Coronary artery (tissue), 2 donors: Measurements from ENCODE around the gene FBXW9.
"Not testable (repeated sequence)": the region's sequence is repeated elsewhere in the genome, so short reads cannot be mapped to it uniquely, and the experiment has no call there.

Source experiments
- DNase-seq: peaks from one replicate; pipeline ENCODE4 v3.0.0-alpha.2; 2017; ENCODE audit warnings: low spot score
- H3K27ac ChIP-seq, 2 donors: fragments of 200-600 bp; sonication (generic); one replicate each; pipeline ENCODE4 v1.5.1; 2016 to 2019
- H3K4me3 ChIP-seq: fragments of 200-600 bp; sonication (generic); 2 replicates; pipeline ENCODE4 v1.5.1; 2016; ENCODE audit warnings: mild to moderate bottlenecking, moderate library complexity
- CTCF ChIP-seq: fragments of 200-600 bp; sonication (generic); IDR thresholded peaks from one replicate; pipeline ENCODE4 v1.5.1; 2019; ENCODE audit warnings: antibody characterized with exemption

Gene FBXW9

GRCh38 chr19:12648088-12648487, 48.3 kb downstream of the FBXW9 start:
- TF ChIP-seq CTCF, result no peak

GRCh38 chr19:12647490-12648071, 48.9 kb downstream of the FBXW9 start:
- TF ChIP-seq CTCF, result no peak
- peak overlapping the region in 1 of 2 donors; percentile 31 for H3K27ac ChIP-seq
- peak overlapping the region; percentile 65 for H3K4me3 ChIP-seq
- no peak for DNase-seq

More at GRCh38 chr19:12648088-12648487, 48.3 kb downstream of the FBXW9 start:
- Histone ChIP-seq H3K4me3 (peak overlapping the region; percentile 65), H3K27ac (no peak overlapping the region)
- no peak for DNase-seq

- H3K27ac ChIP-seq, result no peak overlapping the region
- no peak for TF ChIP-seq CTCF
- no peak for DNase-seq
- no peak overlapping the region for H3K4me3 ChIP-seq
These were observed 49.4 kb downstream of the FBXW9 start for GRCh38 chr19:12647047-12647446.

- TF ChIP-seq CTCF, result no peak
- DNase-seq, result no peak
- no peak overlapping the region for H3K4me3 ChIP-seq
- H3K27ac ChIP-seq, result no peak overlapping the region
These were observed 49.9 kb downstream of the FBXW9 start for GRCh38 chr19:12646551-12646950.

GRCh38 chr19:12643716-12644115, 52.7 kb downstream of the FBXW9 start:
- not testable (repeated sequence) for DNase-seq, H3K27ac ChIP-seq

GRCh38 chr19:12642506-12642905, 53.9 kb downstream of the FBXW9 start:
- DNase-seq, result no peak
- no peak overlapping the region for H3K27ac ChIP-seq
- no peak for TF ChIP-seq CTCF
- H3K4me3 ChIP-seq, result no peak overlapping the region

More at GRCh38 chr19:12643716-12644115, 52.7 kb downstream of the FBXW9 start:
- not testable (repeated sequence) for H3K4me3 ChIP-seq

GRCh38 chr19:12641456-12641855, 55.0 kb downstream of the FBXW9 start:
- no peak for TF ChIP-seq CTCF
- no peak for DNase-seq
- Histone ChIP-seq H3K27ac (no peak overlapping the region), H3K4me3 (no peak overlapping the region)
